Measurements from ENCODE around the gene S1PR3. TPM values are rescaled to one million over a fixed set of nuclear protein-coding genes. Genes with fewer than 3 reads are reported as not detected.
A peak's percentile ranks its signal among the peaks of the same experiment; 100 is the strongest.

Gene S1PR3
- total RNA-seq, 2 donors from 2014 or later = 8.2 to 16.3 TPM

DNA sequence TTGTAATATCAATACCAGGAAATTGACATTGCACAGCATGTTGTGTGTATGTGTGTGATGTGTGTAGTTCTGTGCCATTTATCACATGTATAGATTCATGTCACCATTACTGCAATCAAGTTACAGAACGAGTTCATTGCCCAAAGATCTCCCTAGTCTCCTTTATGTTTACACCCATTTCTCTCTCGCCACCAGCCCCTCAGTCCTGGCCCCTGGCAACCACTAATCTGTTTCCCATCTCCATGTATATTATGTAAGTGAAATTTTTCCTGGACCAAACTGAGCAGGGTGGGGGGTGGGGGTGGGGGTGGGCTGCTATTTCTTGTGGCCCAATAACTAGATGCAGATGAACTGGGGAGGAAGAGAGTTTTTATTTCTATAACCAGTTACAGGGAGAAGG is 11.5 kb upstream of the S1PR3 start:
- Histone ChIP-seq H3K4me3 (no peak overlapping the region), H3K36me3 (no peaks in the 10 kb centered on the region), H3K27me3 (replicated peaks; ENCODE audit: insufficient read depth) (no peaks in the 10 kb centered on the region), H3K27ac (no peak overlapping the region), H3K4me1 (replicated peaks) (no peaks in the 10 kb centered on the region), H3K9me3 (no peaks in the 10 kb centered on the region)
- TF ChIP-seq POLR2AphosphoS5 (IDR thresholded peaks at IDR 0.05) = no peak
- TF ChIP-seq, protein P1, sequence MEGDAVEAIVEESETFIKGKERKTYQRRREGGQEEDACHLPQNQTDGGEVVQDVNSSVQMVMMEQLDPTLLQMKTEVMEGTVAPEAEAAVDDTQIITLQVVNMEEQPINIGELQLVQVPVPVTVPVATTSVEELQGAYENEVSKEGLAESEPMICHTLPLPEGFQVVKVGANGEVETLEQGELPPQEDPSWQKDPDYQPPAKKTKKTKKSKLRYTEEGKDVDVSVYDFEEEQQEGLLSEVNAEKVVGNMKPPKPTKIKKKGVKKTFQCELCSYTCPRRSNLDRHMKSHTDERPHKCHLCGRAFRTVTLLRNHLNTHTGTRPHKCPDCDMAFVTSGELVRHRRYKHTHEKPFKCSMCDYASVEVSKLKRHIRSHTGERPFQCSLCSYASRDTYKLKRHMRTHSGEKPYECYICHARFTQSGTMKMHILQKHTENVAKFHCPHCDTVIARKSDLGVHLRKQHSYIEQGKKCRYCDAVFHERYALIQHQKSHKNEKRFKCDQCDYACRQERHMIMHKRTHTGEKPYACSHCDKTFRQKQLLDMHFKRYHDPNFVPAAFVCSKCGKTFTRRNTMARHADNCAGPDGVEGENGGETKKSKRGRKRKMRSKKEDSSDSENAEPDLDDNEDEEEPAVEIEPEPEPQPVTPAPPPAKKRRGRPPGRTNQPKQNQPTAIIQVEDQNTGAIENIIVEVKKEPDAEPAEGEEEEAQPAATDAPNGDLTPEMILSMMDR (IDR thresholded peaks at IDR 0.05) = no peak
- no peak for TF ChIP-seq POLR2A (IDR thresholded peaks at IDR 0.05)
- DNase-seq (ENCODE audit: low spot score) = no peak
- intact Hi-C loops (cut with DNase I) = no loop called here
- WGBS = 94% methylated on average over 2 of the region's 2 CpGs

DNA sequence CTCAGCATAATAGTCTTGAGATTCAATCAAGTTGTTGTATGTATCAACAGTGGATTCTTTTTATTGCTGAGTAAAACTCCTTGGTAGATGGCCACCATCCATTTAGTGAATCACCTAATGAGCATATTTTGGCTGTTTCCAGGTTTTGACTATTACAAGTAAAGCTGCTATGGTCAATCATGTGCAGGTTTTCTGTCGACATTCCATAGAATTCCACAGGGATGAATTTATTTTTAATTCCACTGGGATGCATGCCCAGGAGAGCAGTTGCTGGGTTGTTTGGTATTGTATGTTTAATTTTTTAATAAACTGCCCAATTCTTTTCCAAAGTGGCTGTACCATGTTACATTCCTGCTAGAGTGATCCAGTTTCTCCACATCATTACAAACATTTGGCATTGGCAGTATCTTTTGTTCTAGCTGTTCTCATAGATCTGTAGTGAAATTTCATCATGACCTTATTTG is 10.5 kb upstream of the S1PR3 start:
- 42% methylated on average over 1 of the region's 1 CpG for WGBS
- intact Hi-C loops (cut with DNase I) = no loop called here
- Histone ChIP-seq H3K4me3 (no peak overlapping the region), H3K36me3 (no peaks in the 10 kb centered on the region), H3K27me3 (replicated peaks; ENCODE audit: insufficient read depth) (no peaks in the 10 kb centered on the region), H3K4me1 (replicated peaks) (no peaks in the 10 kb centered on the region), H3K27ac (no peak overlapping the region), H3K9me3 (no peaks in the 10 kb centered on the region)
- TF ChIP-seq POLR2AphosphoS5 (IDR thresholded peaks at IDR 0.05) = no peak
- TF ChIP-seq POLR2A (IDR thresholded peaks at IDR 0.05) = no peak
- TF ChIP-seq, protein P1 (IDR thresholded peaks at IDR 0.05) = no peak
- no peak for DNase-seq (ENCODE audit: low spot score)

DNA sequence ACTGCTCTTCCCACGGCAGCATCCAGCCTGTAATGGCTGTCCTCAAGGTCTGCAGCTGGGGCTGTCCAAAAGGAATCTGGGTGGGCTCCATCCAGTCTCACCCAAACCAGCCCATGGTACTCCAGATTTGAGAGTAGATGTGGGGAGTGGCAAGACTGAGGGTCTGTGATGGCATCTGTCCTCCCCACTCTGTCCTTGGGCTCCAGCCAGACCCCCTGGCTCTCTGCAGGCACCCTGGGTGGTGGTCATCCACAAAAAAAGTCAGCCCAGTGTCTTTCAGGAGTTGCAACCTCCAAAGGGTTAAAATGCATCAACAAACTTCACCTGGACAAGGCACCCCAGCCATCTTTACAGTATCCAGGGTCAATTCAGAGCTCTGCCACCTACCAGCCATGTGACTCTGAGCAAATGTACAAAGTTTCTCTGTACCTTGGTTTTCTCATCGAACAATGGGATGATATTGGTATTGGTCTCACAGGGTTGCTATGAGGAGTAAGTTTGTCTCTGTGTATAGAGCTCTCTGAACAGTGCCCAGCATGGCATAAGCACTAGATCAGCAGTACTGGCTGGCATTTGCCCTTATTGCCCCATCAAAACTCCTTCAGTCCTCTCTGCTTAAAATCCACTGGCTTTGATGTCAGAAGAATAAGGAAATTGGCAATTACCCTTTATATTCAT is 7.3 kb upstream of the S1PR3 start:
- intact Hi-C loops (cut with DNase I) = no loop called here
- no peak for DNase-seq (ENCODE audit: low spot score)
- Histone ChIP-seq H3K27ac (no peak overlapping the region), H3K27me3 (replicated peaks; ENCODE audit: insufficient read depth) (no peaks in the 10 kb centered on the region), H3K9me3 (no peaks in the 10 kb centered on the region), H3K4me3 (no peak overlapping the region), H3K36me3 (no peaks in the 10 kb centered on the region), H3K4me1 (replicated peaks) (no peaks in the 10 kb centered on the region)
- WGBS = 44% methylated on average over 2 of the region's 2 CpGs
- TF ChIP-seq, protein P1 (IDR thresholded peaks at IDR 0.05) = no peak
- no peak for TF ChIP-seq POLR2AphosphoS5 (IDR thresholded peaks at IDR 0.05)
- no peak for TF ChIP-seq POLR2A (IDR thresholded peaks at IDR 0.05)

DNA sequence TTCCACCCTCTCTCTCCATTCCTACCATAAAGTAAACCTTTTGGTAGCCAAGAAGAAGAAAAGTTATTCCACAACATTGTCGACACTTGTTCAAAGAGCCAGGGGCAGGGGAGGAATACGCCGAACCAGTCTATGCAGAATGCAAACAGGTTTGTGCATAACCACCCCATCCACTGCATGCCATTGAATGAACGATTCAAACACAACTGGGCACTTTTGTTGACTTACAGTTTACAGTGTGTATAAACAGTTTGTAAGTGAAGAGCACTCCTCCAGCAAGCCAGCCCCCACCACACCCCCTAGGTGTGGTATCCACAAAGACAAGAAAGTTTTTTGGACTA is 6.8 kb upstream of the S1PR3 start:
- intact Hi-C loops (cut with DNase I) = no loop called here
- DNase-seq (ENCODE audit: low spot score) = peak; percentile 74

DNA sequence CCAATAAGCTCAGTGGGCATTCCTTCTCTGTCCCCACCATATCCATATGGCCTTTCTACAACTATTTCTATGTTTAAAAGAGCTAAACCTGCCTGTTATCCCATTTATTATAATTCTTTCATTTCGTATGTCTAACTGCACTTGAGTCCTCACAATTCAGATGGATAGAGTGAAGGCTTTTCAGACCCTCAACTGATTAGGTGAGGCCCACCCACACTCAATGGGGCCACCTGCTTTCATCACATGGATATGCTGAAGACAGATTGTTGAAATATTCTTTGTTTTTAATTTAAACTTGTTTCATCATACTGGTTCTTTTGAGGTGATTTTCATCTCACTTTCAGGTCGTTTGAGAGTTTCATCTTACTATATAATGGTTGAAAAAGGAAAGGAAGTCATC is 5.7 kb upstream of the S1PR3 start:
- 84% methylated on average over 2 of the region's 2 CpGs for WGBS
- Histone ChIP-seq H3K36me3 (no peaks in the 10 kb centered on the region), H3K27ac (no peak overlapping the region), H3K4me1 (replicated peaks) (no peaks in the 10 kb centered on the region), H3K27me3 (replicated peaks; ENCODE audit: insufficient read depth) (no peaks in the 10 kb centered on the region), H3K4me3 (no peak overlapping the region), H3K9me3 (no peaks in the 10 kb centered on the region)
- DNase-seq (ENCODE audit: low spot score) = no peak
- intact Hi-C loops (cut with DNase I) = no loop called here
- TF ChIP-seq POLR2AphosphoS5 (IDR thresholded peaks at IDR 0.05) (no peak), POLR2A (IDR thresholded peaks at IDR 0.05) (no peak)
- TF ChIP-seq, protein P1 (IDR thresholded peaks at IDR 0.05) = no peak

More for the DNA sequence above, 6.8 kb upstream of the S1PR3 start:
- Histone ChIP-seq H3K4me3 (no peak overlapping the region), H3K4me1 (replicated peaks) (no peaks in the 10 kb centered on the region), H3K9me3 (no peaks in the 10 kb centered on the region), H3K27ac (no peak overlapping the region), H3K27me3 (replicated peaks; ENCODE audit: insufficient read depth) (no peaks in the 10 kb centered on the region), H3K36me3 (no peaks in the 10 kb centered on the region)
- 42% methylated on average over 4 of the region's 4 CpGs for WGBS
- no peak for TF ChIP-seq POLR2A (IDR thresholded peaks at IDR 0.05)
- TF ChIP-seq POLR2AphosphoS5 (IDR thresholded peaks at IDR 0.05) = peak; percentile 85

All from prostate gland (tissue), 2 donors.